Measurements from ENCODE around the gene RNF13. TPM values are rescaled to one million over a fixed set of nuclear protein-coding genes. Genes with fewer than 3 reads are reported as not detected.

RNF13 gene
- total RNA-seq, 4 donors from 2014 or later: 48.3 to 63.6 (median 56.9) TPM

GRCh38 chr3:149999421-149999820 lies 186.4 kb downstream of the RNF13 start:
- in situ Hi-C loops (cut with MboI; ENCODE audit: low sequenced_read_pairs in 4 of 4): no loop called here
- H3K4me1 ChIP-seq: no peaks in the 10 kb centered on the region
- no peak for DNase-seq

GRCh38 chr3:150000641-150001040 lies 187.6 kb downstream of the RNF13 start:
- Histone ChIP-seq H3K36me3 (no peaks in the 10 kb centered on the region), H3K27ac (no peak overlapping the region), H3K9me3 (no peaks in the 10 kb centered on the region), H3K27me3 (no peaks in the 10 kb centered on the region), H3K4me3 (no peak overlapping the region), H3K4me1 (no peaks in the 10 kb centered on the region)
- intact Hi-C loops (cut with DNase I; ENCODE audit: low total_unique reads): no loop called here
- in situ Hi-C loops (cut with MboI; ENCODE audit: low sequenced_read_pairs in 4 of 4): no loop called here
- no peak for DNase-seq
- TF ChIP-seq POLR2A (IDR thresholded peaks at IDR 0.05) (no peak), CTCF (IDR thresholded peaks at IDR 0.05 in 4 of 5, conservative IDR thresholded peaks at IDR 0.05 in 1 of 5) (no peak)
- no peak for ATAC-seq

More at GRCh38 chr3:149999421-149999820, 186.4 kb downstream of the RNF13 start:
- no peak for TF ChIP-seq POLR2A (IDR thresholded peaks at IDR 0.05)
- no peak for TF ChIP-seq CTCF (IDR thresholded peaks at IDR 0.05 in 4 of 5, conservative IDR thresholded peaks at IDR 0.05 in 1 of 5)
- ATAC-seq: no peak
- Histone ChIP-seq H3K36me3 (no peaks in the 10 kb centered on the region), H3K27ac (no peak overlapping the region), H3K4me3 (no peak overlapping the region), H3K27me3 (no peaks in the 10 kb centered on the region), H3K9me3 (no peaks in the 10 kb centered on the region)
- intact Hi-C loops (cut with DNase I; ENCODE audit: low total_unique reads): no loop called here

GRCh38 chr3:150005243-150006112 lies 192.5 kb downstream of the RNF13 start:
- ATAC-seq: no peak
- DNase-seq: no peak
- in situ Hi-C loops (cut with MboI; ENCODE audit: low sequenced_read_pairs in 4 of 4) (no loop called here), intact Hi-C loops (cut with DNase I; ENCODE audit: low total_unique reads) (no loop called here)
- Histone ChIP-seq H3K4me1 (no peaks in the 10 kb centered on the region), H3K27me3 (no peaks in the 10 kb centered on the region), H3K27ac (no peak overlapping the region), H3K9me3 (no peaks in the 10 kb centered on the region), H3K4me3 (no peak overlapping the region), H3K36me3 (no peaks in the 10 kb centered on the region)
- TF ChIP-seq POLR2A (IDR thresholded peaks at IDR 0.05): no peak
- TF ChIP-seq CTCF (IDR thresholded peaks at IDR 0.05 in 4 of 5, conservative IDR thresholded peaks at IDR 0.05 in 1 of 5): no peak

DNA sequence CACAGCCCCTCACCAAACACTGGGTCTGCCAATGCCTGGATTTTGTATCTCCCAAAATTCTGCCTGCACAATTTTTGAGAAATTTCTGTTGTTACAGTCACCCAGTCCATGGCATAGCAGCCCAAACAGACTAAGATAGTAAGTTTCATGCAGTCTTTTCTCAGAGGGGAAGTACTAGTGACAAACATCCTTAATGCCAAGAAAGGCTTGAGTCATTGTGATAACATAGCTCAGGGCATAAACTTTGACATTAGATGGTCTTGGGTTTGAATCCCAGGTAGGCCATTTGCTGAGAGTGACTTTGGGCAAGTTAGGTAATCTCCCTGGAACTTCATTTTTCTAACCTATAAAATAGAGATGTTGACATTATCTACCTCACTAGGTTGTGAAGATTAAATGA lies 193.8 kb downstream of the RNF13 start:
- H3K27ac ChIP-seq: no peak overlapping the region
- H3K4me3 ChIP-seq: no peak overlapping the region
- DNase-seq (no peak), ATAC-seq (no peak)
- no peaks in the 10 kb centered on the region for H3K4me1 ChIP-seq
- H3K36me3 ChIP-seq: no peaks in the 10 kb centered on the region
- in situ Hi-C loops (cut with MboI; ENCODE audit: low sequenced_read_pairs in 4 of 4): no loop called here
- intact Hi-C loops (cut with DNase I; ENCODE audit: low total_unique reads): no loop called here
- H3K27me3 ChIP-seq: no peaks in the 10 kb centered on the region
- no peaks in the 10 kb centered on the region for H3K9me3 ChIP-seq
- TF ChIP-seq CTCF (IDR thresholded peaks at IDR 0.05 in 4 of 5, conservative IDR thresholded peaks at IDR 0.05 in 1 of 5) (no peak), POLR2A (IDR thresholded peaks at IDR 0.05) (no peak)

Other genes starting within 250 kb of the RNF13 start
- gene WWTR1, start 155.2 kb upstream of the RNF13 start, total RNA-seq: 10 to 100 TPM; 11.3 to 30.7 (median 17.6) TPM
- 10 to 100 TPM in 1 of 4 donors, 1 to 10 TPM in 3; 7.9 to 10.0 (median 8.6) TPM for gene COMMD2, start 60.7 kb upstream of the RNF13 start, total RNA-seq
- not detected for gene ANKUB1, start 20.7 kb upstream of the RNF13 start, total RNA-seq
- 100 to 1,000 TPM in 3 of 4 donors, 10 to 100 TPM in 1; 64.1 to 208 (median 146) TPM for gene PFN2, start 157.7 kb downstream of the RNF13 start, total RNA-seq

All from gastrocnemius medialis (tissue), 4 donors.